K562 (cell line): ENCODE data around the gene NOLC1. TPM values are rescaled to one million over a fixed set of nuclear protein-coding genes. Genes with fewer than 3 reads are reported as not detected.

Experiments
- NONO ChIP-seq, 2 experiments: fragments of 200-400 bp in 1 of 2; fragments of 450-650 bp in 1 of 2; formaldehyde crosslinking in 1 of 2; IDR thresholded peaks; 2 replicates each; pipeline ENCODE4 v1.6.1; 2017; ENCODE audit warnings: low read depth in 2 of 2, mild to moderate bottlenecking in 2 of 2, moderate library complexity in 2 of 2, low read length in 1 of 2
- RBM14 ChIP-seq: fragments of 200-400 bp; formaldehyde crosslinking; IDR thresholded peaks from 2 replicates; pipeline ENCODE4 v1.6.1; 2018; ENCODE audit warnings: low read depth, mild to moderate bottlenecking, low read length, moderate library complexity, borderline replicate concordance; ENCODE audit not compliant: insufficient read depth
- XRCC5 ChIP-seq: fragments of 200-400 bp; formaldehyde crosslinking; IDR thresholded peaks from 2 replicates; pipeline ENCODE4 v1.6.1; 2017; ENCODE audit warnings: low read depth, mild to moderate bottlenecking, low read length
- polyA plus RNA-seq, 8 experiments: library from polyadenylated mRNA; depleted of rRNA in 4 of 8; stranded (reverse) in 5 of 8; unstranded in 3 of 8; fragments of >200 nt; fragmentation: Nextera tagmentation in 2 of 8; fragmentation: Illumina TruSeq in 1 of 8; extraction: Ambion mirVana in 2 of 8; extraction: Trizol in 1 of 8; gene quantifications; 2 replicates each; pipeline versions ENCODE4 v1.2.1 to v1.2.3, GENCODE V29; 2011 to 2014; ENCODE audit warnings: inconsistent platforms in 1 of 8, missing spikeins in 1 of 8
- total RNA-seq, 7 experiments: library from RNA; depleted of rRNA in 6 of 7; stranded (reverse); fragments of >200 nt in 6 of 7; fragmentation: Illumina TruSeq in 2 of 7; extraction: Trizol in 2 of 7; gene quantifications; 2 replicates each; pipeline versions ENCODE4 v1.2.1 to v1.2.3, GENCODE V29; 2011 to 2021; ENCODE audit warnings: low replicate concordance in 1 of 7
- TF ChIP-seq, protein P1 (sequence below): sonication (generic); formaldehyde crosslinking; IDR thresholded peaks from 2 replicates; pipeline ENCODE4 v1.8.1; 2023; ENCODE audit warnings: missing genetic modification reagents, mild to moderate bottlenecking, borderline replicate concordance
- TF ChIP-seq, protein P2 (sequence below): fragments of 200-600 bp; sonication (generic); IDR thresholded peaks from one replicate; pipeline ENCODE4 v1.6.1; 2012; ENCODE audit warnings: mild to moderate bottlenecking, low read depth, low read length, inconsistent platforms
- TF ChIP-seq, protein P3 (sequence below): sonication (generic); formaldehyde crosslinking; IDR thresholded peaks from 2 replicates; pipeline ENCODE4 v1.8.1; 2023; ENCODE audit warnings: mild to moderate bottlenecking, missing genetic modification reagents

Gene NOLC1
- total and polyA plus RNA-seq, 9 of the 15 experiments (the other 6 are each of a cell fraction or from before 2014, with no cell fraction given), result 102 to 310 (median 165) TPM

DNA sequence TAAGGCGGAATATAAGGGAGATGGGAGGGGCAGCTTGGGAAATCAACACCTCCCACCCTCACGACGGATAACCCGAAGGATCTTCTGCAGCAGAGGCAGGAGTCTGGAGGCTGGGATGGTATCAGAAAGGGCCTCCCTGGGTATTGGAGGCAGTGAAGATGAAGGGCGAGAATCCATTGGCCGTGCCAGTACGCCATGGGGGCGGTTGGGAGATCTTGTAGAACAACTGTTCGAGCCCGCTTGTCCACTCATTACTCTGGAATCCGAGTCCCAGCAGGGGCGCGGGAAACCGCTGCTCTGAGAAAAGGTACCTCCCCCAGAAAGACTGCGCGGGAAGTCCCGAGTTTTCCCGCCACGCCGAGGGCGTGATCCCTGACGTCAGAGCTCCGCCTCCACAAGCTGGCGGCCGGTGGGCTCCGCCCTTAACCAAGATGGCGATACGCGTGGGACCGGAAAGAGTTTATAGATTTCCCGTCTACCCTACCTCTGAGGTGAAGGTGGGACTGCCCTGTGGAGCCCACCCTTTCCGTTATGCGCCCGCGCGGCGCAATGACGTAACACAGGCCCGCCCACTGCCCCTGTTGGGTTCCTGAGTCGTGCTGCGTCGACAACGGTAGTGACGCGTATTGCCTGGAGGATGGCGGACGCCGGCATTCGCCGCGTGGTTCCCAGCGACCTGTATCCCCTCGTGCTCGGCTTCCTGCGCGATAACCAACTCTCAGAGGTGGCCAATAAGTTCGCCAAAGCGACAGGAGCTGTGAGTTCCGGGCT is at the start of gene NOLC1 (continued):
- TF ChIP-seq, protein P1, sequence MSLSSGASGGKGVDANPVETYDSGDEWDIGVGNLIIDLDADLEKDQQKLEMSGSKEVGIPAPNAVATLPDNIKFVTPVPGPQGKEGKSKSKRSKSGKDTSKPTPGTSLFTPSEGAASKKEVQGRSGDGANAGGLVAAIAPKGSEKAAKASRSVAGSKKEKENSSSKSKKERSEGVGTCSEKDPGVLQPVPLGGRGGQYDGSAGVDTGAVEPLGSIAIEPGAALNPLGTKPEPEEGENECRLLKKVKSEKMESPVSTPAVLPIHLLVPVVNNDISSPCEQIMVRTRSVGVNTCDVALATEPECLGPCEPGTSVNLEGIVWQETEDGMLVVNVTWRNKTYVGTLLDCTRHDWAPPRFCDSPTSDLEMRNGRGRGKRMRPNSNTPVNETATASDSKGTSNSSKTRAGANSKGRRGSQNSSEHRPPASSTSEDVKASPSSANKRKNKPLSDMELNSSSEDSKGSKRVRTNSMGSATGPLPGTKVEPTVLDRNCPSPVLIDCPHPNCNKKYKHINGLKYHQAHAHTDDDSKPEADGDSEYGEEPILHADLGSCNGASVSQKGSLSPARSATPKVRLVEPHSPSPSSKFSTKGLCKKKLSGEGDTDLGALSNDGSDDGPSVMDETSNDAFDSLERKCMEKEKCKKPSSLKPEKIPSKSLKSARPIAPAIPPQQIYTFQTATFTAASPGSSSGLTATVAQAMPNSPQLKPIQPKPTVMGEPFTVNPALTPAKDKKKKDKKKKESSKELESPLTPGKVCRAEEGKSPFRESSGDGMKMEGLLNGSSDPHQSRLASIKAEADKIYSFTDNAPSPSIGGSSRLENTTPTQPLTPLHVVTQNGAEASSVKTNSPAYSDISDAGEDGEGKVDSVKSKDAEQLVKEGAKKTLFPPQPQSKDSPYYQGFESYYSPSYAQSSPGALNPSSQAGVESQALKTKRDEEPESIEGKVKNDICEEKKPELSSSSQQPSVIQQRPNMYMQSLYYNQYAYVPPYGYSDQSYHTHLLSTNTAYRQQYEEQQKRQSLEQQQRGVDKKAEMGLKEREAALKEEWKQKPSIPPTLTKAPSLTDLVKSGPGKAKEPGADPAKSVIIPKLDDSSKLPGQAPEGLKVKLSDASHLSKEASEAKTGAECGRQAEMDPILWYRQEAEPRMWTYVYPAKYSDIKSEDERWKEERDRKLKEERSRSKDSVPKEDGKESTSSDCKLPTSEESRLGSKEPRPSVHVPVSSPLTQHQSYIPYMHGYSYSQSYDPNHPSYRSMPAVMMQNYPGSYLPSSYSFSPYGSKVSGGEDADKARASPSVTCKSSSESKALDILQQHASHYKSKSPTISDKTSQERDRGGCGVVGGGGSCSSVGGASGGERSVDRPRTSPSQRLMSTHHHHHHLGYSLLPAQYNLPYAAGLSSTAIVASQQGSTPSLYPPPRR (CRISPR knock-in tag), result no peak
- TF ChIP-seq NONO (IDR thresholded peaks at IDR 0.05; ENCODE audit: low read depth in 2 of 2, low read length in 1 of 2) (no peak), RBM14 (no peak), XRCC5 (no peak)
- TF ChIP-seq, protein P2, sequence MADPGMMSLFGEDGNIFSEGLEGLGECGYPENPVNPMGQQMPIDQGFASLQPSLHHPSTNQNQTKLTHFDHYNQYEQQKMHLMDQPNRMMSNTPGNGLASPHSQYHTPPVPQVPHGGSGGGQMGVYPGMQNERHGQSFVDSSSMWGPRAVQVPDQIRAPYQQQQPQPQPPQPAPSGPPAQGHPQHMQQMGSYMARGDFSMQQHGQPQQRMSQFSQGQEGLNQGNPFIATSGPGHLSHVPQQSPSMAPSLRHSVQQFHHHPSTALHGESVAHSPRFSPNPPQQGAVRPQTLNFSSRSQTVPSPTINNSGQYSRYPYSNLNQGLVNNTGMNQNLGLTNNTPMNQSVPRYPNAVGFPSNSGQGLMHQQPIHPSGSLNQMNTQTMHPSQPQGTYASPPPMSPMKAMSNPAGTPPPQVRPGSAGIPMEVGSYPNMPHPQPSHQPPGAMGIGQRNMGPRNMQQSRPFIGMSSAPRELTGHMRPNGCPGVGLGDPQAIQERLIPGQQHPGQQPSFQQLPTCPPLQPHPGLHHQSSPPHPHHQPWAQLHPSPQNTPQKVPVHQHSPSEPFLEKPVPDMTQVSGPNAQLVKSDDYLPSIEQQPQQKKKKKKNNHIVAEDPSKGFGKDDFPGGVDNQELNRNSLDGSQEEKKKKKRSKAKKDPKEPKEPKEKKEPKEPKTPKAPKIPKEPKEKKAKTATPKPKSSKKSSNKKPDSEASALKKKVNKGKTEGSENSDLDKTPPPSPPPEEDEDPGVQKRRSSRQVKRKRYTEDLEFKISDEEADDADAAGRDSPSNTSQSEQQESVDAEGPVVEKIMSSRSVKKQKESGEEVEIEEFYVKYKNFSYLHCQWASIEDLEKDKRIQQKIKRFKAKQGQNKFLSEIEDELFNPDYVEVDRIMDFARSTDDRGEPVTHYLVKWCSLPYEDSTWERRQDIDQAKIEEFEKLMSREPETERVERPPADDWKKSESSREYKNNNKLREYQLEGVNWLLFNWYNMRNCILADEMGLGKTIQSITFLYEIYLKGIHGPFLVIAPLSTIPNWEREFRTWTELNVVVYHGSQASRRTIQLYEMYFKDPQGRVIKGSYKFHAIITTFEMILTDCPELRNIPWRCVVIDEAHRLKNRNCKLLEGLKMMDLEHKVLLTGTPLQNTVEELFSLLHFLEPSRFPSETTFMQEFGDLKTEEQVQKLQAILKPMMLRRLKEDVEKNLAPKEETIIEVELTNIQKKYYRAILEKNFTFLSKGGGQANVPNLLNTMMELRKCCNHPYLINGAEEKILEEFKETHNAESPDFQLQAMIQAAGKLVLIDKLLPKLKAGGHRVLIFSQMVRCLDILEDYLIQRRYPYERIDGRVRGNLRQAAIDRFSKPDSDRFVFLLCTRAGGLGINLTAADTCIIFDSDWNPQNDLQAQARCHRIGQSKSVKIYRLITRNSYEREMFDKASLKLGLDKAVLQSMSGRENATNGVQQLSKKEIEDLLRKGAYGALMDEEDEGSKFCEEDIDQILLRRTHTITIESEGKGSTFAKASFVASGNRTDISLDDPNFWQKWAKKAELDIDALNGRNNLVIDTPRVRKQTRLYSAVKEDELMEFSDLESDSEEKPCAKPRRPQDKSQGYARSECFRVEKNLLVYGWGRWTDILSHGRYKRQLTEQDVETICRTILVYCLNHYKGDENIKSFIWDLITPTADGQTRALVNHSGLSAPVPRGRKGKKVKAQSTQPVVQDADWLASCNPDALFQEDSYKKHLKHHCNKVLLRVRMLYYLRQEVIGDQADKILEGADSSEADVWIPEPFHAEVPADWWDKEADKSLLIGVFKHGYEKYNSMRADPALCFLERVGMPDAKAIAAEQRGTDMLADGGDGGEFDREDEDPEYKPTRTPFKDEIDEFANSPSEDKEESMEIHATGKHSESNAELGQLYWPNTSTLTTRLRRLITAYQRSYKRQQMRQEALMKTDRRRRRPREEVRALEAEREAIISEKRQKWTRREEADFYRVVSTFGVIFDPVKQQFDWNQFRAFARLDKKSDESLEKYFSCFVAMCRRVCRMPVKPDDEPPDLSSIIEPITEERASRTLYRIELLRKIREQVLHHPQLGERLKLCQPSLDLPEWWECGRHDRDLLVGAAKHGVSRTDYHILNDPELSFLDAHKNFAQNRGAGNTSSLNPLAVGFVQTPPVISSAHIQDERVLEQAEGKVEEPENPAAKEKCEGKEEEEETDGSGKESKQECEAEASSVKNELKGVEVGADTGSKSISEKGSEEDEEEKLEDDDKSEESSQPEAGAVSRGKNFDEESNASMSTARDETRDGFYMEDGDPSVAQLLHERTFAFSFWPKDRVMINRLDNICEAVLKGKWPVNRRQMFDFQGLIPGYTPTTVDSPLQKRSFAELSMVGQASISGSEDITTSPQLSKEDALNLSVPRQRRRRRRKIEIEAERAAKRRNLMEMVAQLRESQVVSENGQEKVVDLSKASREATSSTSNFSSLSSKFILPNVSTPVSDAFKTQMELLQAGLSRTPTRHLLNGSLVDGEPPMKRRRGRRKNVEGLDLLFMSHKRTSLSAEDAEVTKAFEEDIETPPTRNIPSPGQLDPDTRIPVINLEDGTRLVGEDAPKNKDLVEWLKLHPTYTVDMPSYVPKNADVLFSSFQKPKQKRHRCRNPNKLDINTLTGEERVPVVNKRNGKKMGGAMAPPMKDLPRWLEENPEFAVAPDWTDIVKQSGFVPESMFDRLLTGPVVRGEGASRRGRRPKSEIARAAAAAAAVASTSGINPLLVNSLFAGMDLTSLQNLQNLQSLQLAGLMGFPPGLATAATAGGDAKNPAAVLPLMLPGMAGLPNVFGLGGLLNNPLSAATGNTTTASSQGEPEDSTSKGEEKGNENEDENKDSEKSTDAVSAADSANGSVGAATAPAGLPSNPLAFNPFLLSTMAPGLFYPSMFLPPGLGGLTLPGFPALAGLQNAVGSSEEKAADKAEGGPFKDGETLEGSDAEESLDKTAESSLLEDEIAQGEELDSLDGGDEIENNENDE, result no peak
- TF ChIP-seq, protein P3, sequence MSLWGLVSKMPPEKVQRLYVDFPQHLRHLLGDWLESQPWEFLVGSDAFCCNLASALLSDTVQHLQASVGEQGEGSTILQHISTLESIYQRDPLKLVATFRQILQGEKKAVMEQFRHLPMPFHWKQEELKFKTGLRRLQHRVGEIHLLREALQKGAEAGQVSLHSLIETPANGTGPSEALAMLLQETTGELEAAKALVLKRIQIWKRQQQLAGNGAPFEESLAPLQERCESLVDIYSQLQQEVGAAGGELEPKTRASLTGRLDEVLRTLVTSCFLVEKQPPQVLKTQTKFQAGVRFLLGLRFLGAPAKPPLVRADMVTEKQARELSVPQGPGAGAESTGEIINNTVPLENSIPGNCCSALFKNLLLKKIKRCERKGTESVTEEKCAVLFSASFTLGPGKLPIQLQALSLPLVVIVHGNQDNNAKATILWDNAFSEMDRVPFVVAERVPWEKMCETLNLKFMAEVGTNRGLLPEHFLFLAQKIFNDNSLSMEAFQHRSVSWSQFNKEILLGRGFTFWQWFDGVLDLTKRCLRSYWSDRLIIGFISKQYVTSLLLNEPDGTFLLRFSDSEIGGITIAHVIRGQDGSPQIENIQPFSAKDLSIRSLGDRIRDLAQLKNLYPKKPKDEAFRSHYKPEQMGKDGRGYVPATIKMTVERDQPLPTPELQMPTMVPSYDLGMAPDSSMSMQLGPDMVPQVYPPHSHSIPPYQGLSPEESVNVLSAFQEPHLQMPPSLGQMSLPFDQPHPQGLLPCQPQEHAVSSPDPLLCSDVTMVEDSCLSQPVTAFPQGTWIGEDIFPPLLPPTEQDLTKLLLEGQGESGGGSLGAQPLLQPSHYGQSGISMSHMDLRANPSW (CRISPR knock-in tag), result no peak
